ENCODE results near the gene NFIC.
A peak's percentile ranks its signal among the peaks of the same experiment; 100 is the strongest.

Gene NFIC

DNA sequence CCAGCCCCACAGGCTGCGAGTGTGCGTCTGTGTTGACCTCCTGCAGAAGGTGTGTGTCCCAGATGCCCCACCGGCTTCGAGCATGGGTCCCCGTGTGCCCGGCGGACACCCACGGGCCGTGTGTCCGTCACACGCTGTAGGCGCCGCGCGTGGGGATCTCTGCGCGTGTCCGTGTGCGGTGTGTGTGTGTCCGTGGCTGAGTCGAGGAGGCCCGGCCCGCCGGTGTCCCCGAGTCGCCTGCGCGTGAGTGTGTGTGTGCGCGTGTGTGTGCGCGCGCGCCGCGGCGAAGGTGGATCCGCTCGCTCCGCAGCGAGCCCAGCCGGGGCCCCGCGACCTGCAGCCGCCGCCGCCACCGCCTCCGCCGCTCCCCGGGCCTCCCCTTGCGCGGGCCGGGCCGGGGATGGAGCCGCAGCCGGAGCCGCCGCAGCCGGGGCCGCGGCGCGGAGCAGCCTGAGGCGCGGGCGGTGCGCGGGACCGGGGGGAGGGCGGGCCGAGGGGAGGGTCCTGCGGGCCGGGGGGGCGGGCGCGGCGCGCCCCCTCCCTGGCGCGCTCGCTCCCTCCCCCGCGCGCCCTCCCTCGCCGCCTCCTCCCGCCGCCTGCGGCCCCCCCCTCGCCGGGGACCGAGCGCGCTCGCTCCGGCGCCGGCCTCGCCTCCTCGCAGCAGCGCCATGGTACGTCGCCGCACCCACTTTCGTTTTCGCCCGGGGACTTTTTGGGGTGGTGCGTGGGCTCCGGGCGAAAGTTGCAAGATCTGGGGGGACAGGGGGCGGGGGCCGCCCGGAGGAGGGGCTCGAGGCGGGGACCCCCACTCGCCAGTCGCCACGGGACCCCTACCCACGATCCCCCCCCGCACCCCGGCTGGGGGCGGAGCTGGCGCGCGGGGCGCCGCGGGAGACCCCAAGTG lies 7.1 kb upstream of the NFIC start:
- DNase-seq (ENCODE audit: low spot score): peak; percentile 79

DNA sequence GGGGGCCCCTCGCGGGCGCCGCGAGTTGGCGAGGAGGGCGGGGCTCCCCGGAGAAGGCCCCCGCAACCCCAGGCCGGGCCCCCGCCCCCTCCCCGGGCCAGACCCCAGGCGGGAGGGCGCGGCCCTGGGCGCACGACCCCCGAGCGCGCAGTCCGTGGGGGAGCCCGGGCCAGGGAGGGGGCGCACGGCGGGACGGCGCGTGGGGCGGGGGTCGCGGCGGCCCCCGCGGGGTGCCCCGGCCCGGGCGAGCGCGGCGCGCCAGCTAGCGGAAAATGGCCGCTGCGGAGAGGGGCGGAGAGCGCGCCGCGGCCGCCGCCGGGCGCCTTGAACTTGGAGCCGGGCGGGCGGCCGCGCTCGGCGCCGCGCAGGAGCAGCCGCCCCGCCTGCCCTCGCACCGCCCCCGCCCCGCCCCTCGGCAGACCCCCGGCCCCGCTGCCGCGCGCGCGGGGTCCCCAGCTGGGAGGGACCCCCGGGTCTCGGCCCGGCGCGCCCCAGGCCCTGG lies 6.4 kb upstream of the NFIC start:
- no peak for DNase-seq (ENCODE audit: low spot score)

DNA sequence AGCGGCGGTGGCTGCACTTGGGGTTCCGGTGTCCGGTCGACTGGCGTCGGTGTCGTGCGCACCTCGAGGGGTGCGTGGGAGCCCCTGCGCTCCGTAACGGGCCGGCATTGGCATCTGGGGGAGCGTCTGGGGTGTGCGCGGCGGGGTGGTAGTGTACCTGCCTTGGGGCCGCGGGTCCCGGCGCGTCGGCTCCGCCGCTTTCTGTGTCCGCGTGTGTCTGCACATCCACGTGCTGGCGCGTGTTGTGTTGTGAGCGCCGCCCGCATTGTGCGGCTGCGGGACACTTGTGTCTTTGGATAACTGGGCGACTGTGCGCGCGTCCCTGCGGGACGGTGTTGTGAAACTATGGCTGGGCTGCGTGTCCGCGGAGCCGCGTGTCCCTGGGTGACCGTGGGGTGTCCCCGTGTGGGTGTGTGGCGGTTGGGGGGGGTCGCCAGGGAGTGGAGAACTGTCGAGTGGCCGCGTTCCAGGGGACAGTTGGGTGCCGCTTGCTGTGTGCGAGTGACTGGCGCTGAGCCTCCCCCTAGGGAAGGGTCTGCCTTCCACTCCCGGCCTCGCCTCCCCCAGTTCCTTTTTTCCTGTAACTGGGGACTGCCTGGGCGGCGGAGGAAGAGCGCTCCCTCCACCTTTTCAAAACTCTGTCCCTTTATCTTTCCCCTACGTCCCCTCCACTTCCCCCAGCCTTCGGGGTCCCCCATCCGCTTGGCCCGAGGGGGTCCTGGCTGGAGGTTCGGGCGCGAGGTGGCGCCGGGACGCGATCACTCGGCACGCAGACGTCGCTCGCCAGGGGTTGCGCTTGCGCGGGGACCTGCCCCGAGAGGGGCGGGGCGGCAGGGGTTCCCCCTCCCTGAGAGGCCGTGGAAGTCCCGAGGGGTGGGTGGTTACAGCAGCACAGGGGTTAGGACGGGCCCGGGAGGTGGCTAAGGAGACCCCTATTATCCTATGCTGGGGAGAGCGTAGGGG lies 5.7 kb upstream of the NFIC start:
- DNase-seq (ENCODE audit: low spot score): no peak

DNA sequence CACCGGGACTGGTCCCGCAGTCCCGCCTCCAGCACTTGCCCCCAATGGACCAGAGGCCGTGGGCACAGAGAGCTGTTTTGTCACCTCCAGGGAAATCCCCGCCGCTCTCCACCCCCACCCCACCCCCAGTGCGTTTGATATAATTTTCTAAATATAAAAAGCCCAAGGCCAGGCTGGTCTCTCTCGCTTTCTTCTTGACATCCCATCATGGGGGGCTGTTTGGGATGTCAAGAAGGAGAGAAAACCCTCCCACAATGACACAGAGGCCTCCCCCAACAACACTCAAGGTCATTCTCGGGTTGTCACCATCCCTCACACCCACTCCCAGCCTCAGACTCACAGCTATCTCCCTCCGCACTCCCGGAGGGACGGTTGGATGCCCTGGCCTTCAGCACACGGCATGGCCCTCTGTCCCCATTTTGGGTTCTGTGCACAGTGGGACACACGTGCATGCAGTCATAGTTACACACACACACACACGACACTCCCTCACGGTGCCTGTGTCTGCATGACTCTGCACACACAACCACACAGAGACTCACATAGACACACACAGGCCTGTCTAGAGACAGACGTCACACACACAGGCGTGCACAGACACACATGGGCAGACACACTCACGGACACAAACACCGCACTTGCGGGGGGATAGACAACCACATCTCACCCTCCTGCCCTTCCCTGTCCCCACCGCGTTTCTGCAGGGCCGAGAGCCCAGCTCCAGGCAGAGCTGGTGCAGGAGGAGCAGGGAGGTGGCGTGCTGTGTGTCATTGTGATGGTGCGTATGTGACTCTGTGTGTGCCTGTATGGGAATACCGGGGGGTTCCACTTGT lies 4.8 kb upstream of the NFIC start:
- no peak for DNase-seq (ENCODE audit: low spot score)

DNA sequence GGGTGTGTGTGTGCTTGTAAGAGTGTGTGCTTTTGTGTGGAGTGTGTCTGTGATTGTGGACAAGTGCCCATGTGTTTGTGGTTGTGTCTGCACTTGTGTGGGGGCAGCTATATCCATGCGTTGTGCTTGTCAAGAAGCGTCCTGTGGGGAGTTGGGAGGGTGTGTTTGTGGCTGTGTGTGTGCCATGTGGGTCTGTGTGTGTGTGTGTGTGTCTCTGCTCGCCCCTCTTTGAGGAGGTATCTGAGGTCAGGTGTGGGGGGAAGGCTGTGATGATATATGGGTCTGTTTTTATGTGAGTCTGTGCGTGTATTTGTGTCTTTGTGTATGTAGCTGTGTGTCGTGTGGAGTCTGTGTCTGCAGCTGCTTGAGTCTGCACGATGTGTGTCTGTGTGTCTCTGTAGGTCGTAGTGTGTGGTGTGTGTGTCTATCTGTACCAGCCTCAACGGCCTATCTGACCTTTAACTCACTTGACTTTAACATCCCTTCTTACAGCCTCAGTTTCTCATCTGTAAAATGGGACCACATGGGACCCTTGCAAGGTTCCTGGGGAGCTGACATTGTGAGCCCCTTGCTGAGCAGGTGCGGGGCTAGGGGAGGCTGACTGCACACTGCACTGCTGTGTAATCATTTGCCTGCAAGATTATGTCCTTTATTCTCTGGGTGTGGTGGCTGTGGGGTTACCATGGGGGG lies 4.0 kb upstream of the NFIC start:
- no peak for DNase-seq (ENCODE audit: low spot score)

GRCh38 chr19:3363841-3364500 lies 2.4 kb upstream of the NFIC start:
- DNase-seq (ENCODE audit: low spot score): no peak

DNA sequence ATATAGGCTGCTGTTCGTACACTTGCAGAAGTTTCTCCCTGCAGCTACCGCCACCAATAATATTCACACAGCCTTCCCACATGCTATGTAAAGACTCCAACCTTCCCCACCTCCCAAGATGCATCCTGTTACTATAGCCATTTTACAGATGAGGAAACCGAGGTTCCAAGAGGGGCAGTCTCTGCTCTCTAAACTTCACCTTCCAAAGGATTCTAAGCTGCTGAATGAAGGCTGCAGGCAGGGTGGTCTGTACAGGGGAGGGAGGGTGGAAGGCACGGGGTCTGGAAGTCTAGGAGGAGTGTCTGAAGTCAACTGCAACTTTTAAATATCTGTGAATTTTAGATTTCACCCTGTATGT lies 1.9 kb upstream of the NFIC start:
- no peak for DNase-seq (ENCODE audit: low spot score)

GRCh38 chr19:3365093-3365835 lies 1.1 kb upstream of the NFIC start:
- no peak for DNase-seq (ENCODE audit: low spot score)

- no peak for DNase-seq (ENCODE audit: low spot score)
Measured at GRCh38 chr19:3366753-3367627, 607 bp downstream of the NFIC start.

DNA sequence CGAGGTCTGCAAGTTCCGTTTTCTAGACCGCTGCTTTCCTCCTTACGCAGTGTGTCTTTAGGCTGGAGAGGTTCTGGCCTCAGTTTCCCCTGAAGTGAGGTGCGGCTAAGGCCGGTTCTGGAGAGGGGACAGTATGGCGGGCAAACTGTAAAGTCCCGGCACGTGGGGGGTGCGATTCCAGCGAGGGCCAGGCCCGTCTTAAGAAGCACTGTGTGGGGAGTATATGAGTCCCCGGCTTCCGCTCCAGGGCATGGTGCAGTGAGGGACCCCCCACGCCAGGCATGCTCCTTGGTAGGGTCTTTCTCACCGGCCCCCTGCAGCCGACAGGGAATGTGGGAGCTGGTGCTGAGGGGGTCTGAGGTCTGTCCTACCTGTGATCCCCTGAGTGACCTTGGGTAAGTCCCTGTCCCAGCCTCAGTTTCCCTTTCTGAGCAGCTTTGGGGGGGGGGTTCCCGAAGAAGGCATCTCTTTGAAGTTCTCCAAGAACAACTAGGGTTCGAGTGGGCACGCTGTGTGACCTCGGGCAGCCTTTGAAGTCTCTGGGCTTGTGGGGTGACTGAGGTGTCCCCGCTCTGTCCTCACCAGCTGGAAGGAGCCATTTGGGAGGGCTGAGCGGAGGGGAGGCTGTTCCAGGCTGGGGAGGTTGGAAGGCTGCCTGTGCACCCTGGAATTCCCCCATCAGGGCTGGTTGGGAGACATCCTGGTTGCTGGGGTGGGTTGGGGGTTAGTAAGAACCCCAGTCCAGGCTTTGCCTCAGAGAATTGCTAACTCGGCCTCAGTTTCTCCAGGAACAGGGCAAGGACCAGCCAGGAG lies 1.5 kb downstream of the NFIC start:
- no peak for DNase-seq (ENCODE audit: low spot score)

DNA sequence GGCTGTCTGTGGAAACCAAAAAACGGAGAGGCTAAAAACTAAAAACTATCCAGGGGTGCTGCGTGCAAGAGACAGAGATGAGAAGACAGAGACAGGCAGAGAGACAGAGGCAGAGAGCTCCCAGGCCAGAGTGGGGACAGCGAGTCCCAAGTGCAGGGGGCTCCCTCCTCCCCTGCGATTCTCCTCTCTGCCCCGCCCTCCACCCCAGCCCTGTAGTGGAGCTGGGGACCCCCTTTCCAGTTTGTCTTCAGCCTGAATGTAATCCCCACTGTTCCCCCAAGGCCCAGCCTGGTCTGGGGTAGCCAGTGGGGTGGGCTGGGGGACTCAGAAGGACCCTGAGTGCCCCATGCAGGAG lies 2.0 kb downstream of the NFIC start:
- no peak for DNase-seq (ENCODE audit: low spot score)

DNA sequence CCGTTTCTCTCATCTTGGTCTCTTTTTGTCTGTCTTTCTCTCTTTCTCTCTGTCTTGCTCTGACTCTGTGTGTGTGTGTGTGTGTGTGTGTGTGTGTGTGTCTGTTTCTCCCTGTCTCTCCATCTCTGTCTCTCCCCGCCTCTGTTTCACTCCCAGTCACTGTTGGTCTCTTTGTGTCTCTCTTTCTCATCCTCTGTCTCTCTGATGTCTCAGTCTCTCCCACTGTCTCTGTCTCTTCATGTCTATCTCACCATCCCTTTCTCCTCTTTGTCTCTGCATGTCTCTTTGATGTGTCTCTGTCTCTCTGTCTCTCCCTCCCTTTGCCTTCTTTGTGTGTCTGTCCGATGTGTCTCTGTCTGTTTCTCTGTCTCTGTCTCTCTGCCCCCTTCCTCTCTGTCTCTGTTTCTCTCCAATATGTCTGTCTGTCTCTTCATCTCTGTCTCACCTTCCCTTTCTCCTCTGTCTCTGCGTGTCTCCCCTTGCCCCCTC lies 2.5 kb downstream of the NFIC start:
- DNase-seq (ENCODE audit: low spot score): no peak

DNA sequence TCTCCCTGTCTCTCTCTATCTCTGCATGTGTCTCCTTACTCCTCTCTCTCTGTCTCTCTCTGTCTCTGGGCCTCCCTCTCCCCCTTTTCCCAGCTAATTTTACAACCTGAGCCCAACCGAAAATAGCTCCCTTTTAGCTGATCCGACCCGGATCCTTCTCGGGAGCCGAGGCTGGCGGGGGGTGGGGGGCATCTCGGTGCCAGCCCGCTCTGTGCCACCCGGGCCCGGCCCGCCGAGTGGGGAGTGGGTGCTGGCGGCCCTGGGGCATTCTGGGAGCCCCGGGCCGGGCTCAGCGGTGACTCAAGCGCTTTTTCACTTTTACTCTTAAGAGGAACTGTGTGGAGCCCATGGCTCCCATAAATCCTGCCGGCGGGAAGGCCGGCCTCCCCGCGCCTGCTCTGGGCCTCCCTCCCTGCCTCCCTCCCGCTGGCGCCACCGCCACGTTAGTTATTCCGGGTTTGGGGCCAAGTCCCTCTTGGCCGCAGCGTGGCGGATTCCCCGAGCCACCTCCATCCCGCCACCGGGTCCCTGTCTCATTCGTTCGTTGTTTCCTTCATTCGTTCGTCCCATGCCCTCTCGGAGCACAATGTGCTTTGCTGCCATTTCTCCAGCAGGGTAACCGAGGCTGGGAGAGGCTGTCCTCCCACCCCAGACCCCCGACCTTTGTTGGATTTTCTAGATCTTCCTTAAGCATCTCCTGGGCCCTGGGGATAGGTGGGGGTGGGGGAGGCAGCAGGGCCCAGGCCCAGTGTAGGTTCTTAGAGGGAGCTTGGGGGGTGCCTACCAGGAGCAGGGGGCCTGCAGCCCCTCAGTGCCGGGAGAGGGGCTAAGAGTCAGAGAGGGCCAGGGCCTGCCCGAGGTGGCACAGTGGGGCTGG lies 3.2 kb downstream of the NFIC start:
- peak; percentile 67 for DNase-seq (ENCODE audit: low spot score)

GRCh38 chr19:3370214-3370720 lies 3.9 kb downstream of the NFIC start:
- DNase-seq (ENCODE audit: low spot score): no peak

GRCh38 chr19:3370728-3371591 lies 4.6 kb downstream of the NFIC start:
- DNase-seq (ENCODE audit: low spot score): no peak

GRCh38 chr19:3372413-3372812 lies 6.0 kb downstream of the NFIC start:
- DNase-seq (ENCODE audit: low spot score): no peak
